ENCODE results near the gene CHST13.

The CHST13 gene

DNA sequence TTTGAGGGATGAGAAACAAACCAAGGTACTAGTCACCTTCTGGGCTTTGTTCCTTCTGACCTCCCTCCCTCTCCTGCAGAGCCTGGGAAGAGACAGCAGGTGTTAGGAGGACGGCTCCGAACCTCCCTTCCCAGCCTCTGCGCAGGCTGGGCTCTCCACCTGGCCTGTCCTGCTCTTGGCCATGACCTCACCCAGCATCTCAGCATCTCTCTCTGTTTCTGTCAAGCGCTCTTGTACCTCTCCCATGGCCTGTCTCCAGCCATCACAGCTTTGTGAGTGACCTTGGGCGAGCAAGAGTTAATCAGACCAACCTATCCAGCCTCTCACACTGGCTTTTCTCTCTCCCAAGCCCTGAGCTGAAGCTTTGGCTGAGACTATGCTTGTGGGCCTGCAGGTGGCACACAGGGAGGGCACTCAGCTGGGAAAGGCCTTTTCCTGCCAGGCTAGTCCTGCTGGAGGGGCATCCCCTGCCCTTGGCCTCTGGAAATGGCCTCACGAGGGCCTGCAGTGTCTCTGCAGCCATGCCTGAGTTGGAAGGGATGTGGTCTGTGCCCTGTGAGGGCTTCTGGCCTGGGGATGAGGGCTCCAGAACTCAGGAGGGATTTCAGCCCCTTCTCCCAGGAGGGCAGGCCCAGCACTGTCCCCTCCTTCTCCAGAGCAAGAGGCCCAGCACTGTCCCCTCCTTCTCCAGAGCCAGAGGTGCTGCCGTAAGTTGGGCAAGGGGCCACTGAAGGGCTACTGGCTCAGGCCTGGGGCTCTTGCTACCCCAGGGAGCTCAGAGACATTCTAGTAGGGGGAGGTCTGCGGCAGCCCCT is 2.1 kb downstream of the CHST13 start:
- Histone ChIP-seq H3K27ac (no peak overlapping the region), H3K9me3 (ENCODE audit: control insufficient read depth, low read length) (no peaks in the 10 kb centered on the region), H3K36me3 (ENCODE audit: control insufficient read depth, insufficient read depth, low read length) (no peaks in the 10 kb centered on the region), H3K4me3 (ENCODE audit: low read depth, low read length) (no peak overlapping the region), H3K4me1 (peaks cover 5% of the 10 kb centered on the region), H2AFZ (no peak overlapping the region), H3K27me3 (ENCODE audit: control insufficient read depth, insufficient read depth, low read length) (peaks cover 3% of the 10 kb centered on the region), H3K4me2 (ENCODE audit: low read length) (no peak overlapping the region), H3K79me2 (no peaks in the 10 kb centered on the region), H3K9ac (no peak overlapping the region)
- TF ChIP-seq, protein P1, sequence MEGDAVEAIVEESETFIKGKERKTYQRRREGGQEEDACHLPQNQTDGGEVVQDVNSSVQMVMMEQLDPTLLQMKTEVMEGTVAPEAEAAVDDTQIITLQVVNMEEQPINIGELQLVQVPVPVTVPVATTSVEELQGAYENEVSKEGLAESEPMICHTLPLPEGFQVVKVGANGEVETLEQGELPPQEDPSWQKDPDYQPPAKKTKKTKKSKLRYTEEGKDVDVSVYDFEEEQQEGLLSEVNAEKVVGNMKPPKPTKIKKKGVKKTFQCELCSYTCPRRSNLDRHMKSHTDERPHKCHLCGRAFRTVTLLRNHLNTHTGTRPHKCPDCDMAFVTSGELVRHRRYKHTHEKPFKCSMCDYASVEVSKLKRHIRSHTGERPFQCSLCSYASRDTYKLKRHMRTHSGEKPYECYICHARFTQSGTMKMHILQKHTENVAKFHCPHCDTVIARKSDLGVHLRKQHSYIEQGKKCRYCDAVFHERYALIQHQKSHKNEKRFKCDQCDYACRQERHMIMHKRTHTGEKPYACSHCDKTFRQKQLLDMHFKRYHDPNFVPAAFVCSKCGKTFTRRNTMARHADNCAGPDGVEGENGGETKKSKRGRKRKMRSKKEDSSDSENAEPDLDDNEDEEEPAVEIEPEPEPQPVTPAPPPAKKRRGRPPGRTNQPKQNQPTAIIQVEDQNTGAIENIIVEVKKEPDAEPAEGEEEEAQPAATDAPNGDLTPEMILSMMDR (IDR thresholded peaks at IDR 0.05) = no peak

DNA sequence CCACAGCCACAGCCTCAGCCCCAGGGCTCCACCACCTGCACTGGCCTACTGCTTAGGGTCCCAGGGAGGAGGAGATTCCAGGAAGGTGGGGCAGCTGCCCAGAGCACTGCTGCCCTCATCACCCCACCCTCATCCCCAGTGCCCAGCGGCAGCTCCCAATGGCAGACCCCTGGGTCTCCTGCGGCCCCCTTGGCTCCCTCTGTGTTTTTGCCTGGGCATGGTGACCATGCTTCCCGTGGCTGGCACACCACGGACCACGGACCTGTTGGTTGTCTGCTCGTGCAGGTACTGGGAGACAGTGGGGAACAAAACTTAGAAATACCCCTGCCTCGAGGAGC is 2.7 kb downstream of the CHST13 start:
- no peak overlapping the region for H2AFZ ChIP-seq
- H3K27me3 ChIP-seq (ENCODE audit: control insufficient read depth, insufficient read depth, low read length) = peaks cover 3% of the 10 kb centered on the region
- no peak overlapping the region for H3K4me3 ChIP-seq (ENCODE audit: low read depth, low read length)
- H3K4me2 ChIP-seq (ENCODE audit: low read length) = no peak overlapping the region
- TF ChIP-seq, protein P1 (IDR thresholded peaks at IDR 0.05) = no peak
- no peak overlapping the region for H3K9ac ChIP-seq
- H3K4me1 ChIP-seq = peaks cover 5% of the 10 kb centered on the region
- no peak overlapping the region for H3K27ac ChIP-seq
- no peaks in the 10 kb centered on the region for H3K9me3 ChIP-seq (ENCODE audit: control insufficient read depth, low read length)
- no peaks in the 10 kb centered on the region for H3K36me3 ChIP-seq (ENCODE audit: control insufficient read depth, insufficient read depth, low read length)
- no peaks in the 10 kb centered on the region for H3K79me2 ChIP-seq

DNA sequence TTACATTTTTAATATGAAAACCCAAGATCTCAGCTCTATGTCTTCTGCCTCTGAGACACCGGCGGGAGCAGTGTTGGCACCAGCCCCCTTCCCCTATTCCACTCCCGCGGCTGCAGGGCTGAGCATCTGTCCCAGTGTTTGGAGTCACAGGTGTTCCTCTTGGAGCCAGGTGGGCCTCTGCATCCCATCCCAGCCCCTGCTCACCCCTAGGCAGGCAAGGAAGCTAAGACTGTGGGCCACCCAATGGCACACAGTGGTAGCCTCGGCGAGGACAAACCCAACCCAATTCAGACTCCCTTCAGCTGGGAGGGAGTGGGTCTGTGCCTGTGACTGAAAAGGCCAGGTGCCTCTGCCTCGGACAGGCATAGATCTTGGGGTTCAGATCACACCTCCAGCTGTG is 3.1 kb downstream of the CHST13 start:
- Histone ChIP-seq H2AFZ (no peak overlapping the region), H3K79me2 (no peaks in the 10 kb centered on the region), H3K4me3 (ENCODE audit: low read depth, low read length) (no peak overlapping the region), H3K27ac (no peak overlapping the region), H3K36me3 (ENCODE audit: control insufficient read depth, insufficient read depth, low read length) (no peaks in the 10 kb centered on the region), H3K4me2 (ENCODE audit: low read length) (no peak overlapping the region), H3K9me3 (ENCODE audit: control insufficient read depth, low read length) (no peaks in the 10 kb centered on the region), H3K27me3 (ENCODE audit: control insufficient read depth, insufficient read depth, low read length) (peaks cover 3% of the 10 kb centered on the region), H3K4me1 (peaks cover 5% of the 10 kb centered on the region), H3K9ac (no peak overlapping the region)
- TF ChIP-seq, protein P1 (IDR thresholded peaks at IDR 0.05) = no peak

DNA sequence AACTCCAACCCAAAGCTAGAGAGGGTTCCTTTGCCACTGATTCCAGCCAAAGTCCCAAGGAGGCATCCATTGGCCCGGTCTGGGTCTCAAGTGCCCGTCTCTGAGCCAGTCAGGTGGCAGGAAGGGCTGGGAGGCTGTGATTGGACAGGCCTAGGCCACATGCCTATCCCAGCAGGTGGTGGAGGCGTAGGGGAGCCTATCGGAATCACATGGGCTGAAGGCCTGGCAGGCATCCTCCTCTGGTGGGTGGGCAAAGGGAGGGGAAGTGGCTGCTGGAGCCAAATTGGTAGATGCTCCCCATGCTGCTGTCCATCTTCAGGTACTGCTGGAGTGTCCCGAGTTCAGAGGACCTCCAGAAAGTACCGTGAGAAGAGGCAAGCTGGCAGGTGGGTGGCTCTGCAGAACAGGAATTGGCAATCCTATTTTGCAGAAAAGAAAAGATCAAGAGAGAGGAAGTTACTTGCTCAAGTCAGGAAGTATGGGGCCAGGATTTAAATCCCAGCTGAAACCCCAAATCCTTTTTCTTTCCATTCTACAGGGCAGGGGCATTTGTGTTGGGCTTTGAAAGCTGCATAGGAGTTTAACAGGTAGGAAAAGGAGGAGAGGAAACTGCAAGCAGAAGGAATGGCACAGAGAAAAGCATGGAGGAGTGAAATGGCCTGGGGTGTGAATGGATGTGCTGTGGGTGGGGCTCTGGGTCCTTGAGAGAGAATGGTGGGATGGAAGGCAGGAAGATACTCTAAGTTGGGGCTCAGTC is 3.7 kb downstream of the CHST13 start:
- H3K27me3 ChIP-seq (ENCODE audit: control insufficient read depth, insufficient read depth, low read length) = peaks cover 3% of the 10 kb centered on the region
- no peak overlapping the region for H3K4me2 ChIP-seq (ENCODE audit: low read length)
- no peak overlapping the region for H2AFZ ChIP-seq
- no peaks in the 10 kb centered on the region for H3K9me3 ChIP-seq (ENCODE audit: control insufficient read depth, low read length)
- H3K4me1 ChIP-seq = peaks cover 5% of the 10 kb centered on the region
- H3K27ac ChIP-seq = no peak overlapping the region
- H3K36me3 ChIP-seq (ENCODE audit: control insufficient read depth, insufficient read depth, low read length) = no peaks in the 10 kb centered on the region
- no peaks in the 10 kb centered on the region for H3K79me2 ChIP-seq
- TF ChIP-seq, protein P1 (IDR thresholded peaks at IDR 0.05) = no peak
- no peak overlapping the region for H3K4me3 ChIP-seq (ENCODE audit: low read depth, low read length)
- H3K9ac ChIP-seq = no peak overlapping the region

All from parathyroid adenoma (tissue), 2 donors.